Smooth muscle cell (in vitro differentiated cells): ENCODE results near the gene DHX35. TPM values are rescaled to one million over a fixed set of nuclear protein-coding genes. Genes with fewer than 3 reads are reported as not detected.
"Not testable (repeated sequence)": the region's sequence is repeated elsewhere in the genome, so short reads cannot be mapped to it uniquely, and the experiment has no call there.

Source experiments
- DNase-seq: peaks from one replicate; lab custom pipeline; 2025; ENCODE audit not compliant: unreplicated experiment; lab: John Stamatoyannopoulos, UW
- H2AFZ ChIP-seq: fragments of 200-600 bp; sonication (generic); 2 replicates; pipeline ENCODE4 v1.6.0; 2016; ENCODE audit warnings: antibody characterized with exemption, low read depth, mild to moderate bottlenecking
- H3F3A ChIP-seq: fragments of 200-600 bp; sonication (generic); 2 replicates; pipeline ENCODE4 v1.6.0; 2017; ENCODE audit warnings: antibody characterized with exemption, low read depth
- H3K27ac ChIP-seq: fragments of 200-600 bp; sonication (generic); 2 replicates; pipeline ENCODE4 v1.5.1; 2016; ENCODE audit warnings: low read depth, mild to moderate bottlenecking
- H3K27me3 ChIP-seq: fragments of 200-600 bp; sonication (generic); 2 replicates; pipeline ENCODE4 v1.6.1; 2016; ENCODE audit warnings: low read depth, mild to moderate bottlenecking
- H3K36me3 ChIP-seq: fragments of 200-600 bp; sonication (generic); 2 replicates; pipeline ENCODE4 v1.5.1; 2016; ENCODE audit warnings: low read depth
- H3K4me1 ChIP-seq: fragments of 200-600 bp; sonication (generic); 2 replicates; pipeline ENCODE4 v1.5.1; 2016; ENCODE audit warnings: low read depth
- H3K4me2 ChIP-seq: fragments of 200-600 bp; sonication (generic); 2 replicates; pipeline ENCODE4 v1.6.0; 2016; ENCODE audit warnings: mild to moderate bottlenecking
- H3K4me3 ChIP-seq: fragments of 200-600 bp; sonication (generic); 2 replicates; pipeline ENCODE4 v1.5.1; 2016; ENCODE audit warnings: mild to moderate bottlenecking
- H3K79me2 ChIP-seq: fragments of 200-600 bp; sonication (generic); 2 replicates; pipeline ENCODE4 v1.6.0; 2016; ENCODE audit warnings: low read depth, mild to moderate bottlenecking
- H3K9ac ChIP-seq: fragments of 200-600 bp; sonication (generic); 2 replicates; pipeline ENCODE4 v1.6.0; 2016; ENCODE audit warnings: low read depth
- H3K9me3 ChIP-seq: fragments of 200-600 bp; sonication (generic); replicated peaks from 2 replicates; pipeline ENCODE4 v1.5.1; 2016; ENCODE audit warnings: low read depth
- H4K20me1 ChIP-seq: fragments of 200-600 bp; sonication (generic); 2 replicates; pipeline ENCODE4 v1.6.0; 2016; ENCODE audit warnings: low read depth
- WGBS: methylation state at CpG from one replicate; pipeline ENCODE4 v1.1.7; 2016; ENCODE audit warnings: low lambda C conversion rate; 5-methylcytosine and 5-hydroxymethylcytosine counted together
- polyA plus RNA-seq: library from polyadenylated mRNA; unstranded; fragments of >200 nt; fragmentation: Nextera tagmentation; extraction: Ambion mirVana; gene quantifications from 2 replicates; pipeline ENCODE4 v1.2.1, GENCODE V29; 2016
- total RNA-seq: library from RNA; depleted of rRNA; stranded (reverse); fragments of >200 nt; gene quantifications from 2 replicates; pipeline ENCODE4 v1.2.3, GENCODE V29; 2014
- TF ChIP-seq, protein P1 (sequence below): fragments of 200-600 bp; sonication (generic); IDR thresholded peaks from 2 replicates; pipeline ENCODE4 v1.5.1; 2017; ENCODE audit warnings: borderline replicate concordance, mild to moderate bottlenecking, antibody characterized with exemption; ENCODE audit not compliant: insufficient read depth, poor library complexity, severe bottlenecking

DHX35 gene
- total and polyA plus RNA-seq, 2 experiments from 2014 or later = 4.5 to 9.5 TPM

- TF ChIP-seq, protein P1, sequence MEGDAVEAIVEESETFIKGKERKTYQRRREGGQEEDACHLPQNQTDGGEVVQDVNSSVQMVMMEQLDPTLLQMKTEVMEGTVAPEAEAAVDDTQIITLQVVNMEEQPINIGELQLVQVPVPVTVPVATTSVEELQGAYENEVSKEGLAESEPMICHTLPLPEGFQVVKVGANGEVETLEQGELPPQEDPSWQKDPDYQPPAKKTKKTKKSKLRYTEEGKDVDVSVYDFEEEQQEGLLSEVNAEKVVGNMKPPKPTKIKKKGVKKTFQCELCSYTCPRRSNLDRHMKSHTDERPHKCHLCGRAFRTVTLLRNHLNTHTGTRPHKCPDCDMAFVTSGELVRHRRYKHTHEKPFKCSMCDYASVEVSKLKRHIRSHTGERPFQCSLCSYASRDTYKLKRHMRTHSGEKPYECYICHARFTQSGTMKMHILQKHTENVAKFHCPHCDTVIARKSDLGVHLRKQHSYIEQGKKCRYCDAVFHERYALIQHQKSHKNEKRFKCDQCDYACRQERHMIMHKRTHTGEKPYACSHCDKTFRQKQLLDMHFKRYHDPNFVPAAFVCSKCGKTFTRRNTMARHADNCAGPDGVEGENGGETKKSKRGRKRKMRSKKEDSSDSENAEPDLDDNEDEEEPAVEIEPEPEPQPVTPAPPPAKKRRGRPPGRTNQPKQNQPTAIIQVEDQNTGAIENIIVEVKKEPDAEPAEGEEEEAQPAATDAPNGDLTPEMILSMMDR = no peak
- Histone ChIP-seq H4K20me1 (no peaks in the 10 kb centered on the region), H3K9me3 (no peaks in the 10 kb centered on the region), H3K9ac (no peak overlapping the region), H3K27me3 (no peaks in the 10 kb centered on the region), H3F3A (no peaks in the 10 kb centered on the region), H3K4me2 (no peak overlapping the region), H3K79me2 (peaks cover 3% of the 10 kb centered on the region), H3K4me3 (no peak overlapping the region), H3K4me1 (peaks cover 8% of the 10 kb centered on the region), H3K36me3 (no peaks in the 10 kb centered on the region), H3K27ac (no peak overlapping the region), H2AFZ (no peak overlapping the region)
- DNase-seq = no peak
- WGBS = 91% methylated on average over 8 of the region's 8 CpGs
Measured at GRCh38 chr20:38957915-38958485, 4.1 kb upstream of the DHX35 start.

- not testable (repeated sequence) for H3K36me3 ChIP-seq, H2AFZ ChIP-seq, H3K4me3 ChIP-seq, H3K27me3 ChIP-seq, H3K9me3 ChIP-seq, H3K27ac ChIP-seq, H3F3A ChIP-seq, DNase-seq, H3K4me2 ChIP-seq, H3K9ac ChIP-seq, H4K20me1 ChIP-seq
- Histone ChIP-seq H3K4me1 (peaks cover 13% of the 10 kb centered on the region), H3K79me2 (peaks cover 25% of the 10 kb centered on the region)
- 84% methylated on average over 9 of the region's 9 CpGs for WGBS
Measured at GRCh38 chr20:38960187-38960687, 1.9 kb upstream of the DHX35 start.

GRCh38 chr20:38961530-38962043, 557 bp upstream of the DHX35 start:
- H3K9me3 ChIP-seq = no peaks in the 10 kb centered on the region
- peak overlapping the region; percentile 97 for H3K4me2 ChIP-seq
- H3F3A ChIP-seq = no peaks in the 10 kb centered on the region
- H3K4me3 ChIP-seq = peak overlapping the region; percentile 87
- no peak for DNase-seq
- H3K79me2 ChIP-seq = peaks cover 26% of the 10 kb centered on the region
- WGBS = 15% methylated on average over 16 of the region's 16 CpGs
- no peaks in the 10 kb centered on the region for H3K36me3 ChIP-seq
- H3K9ac ChIP-seq = peak overlapping the region; percentile 65
- peak overlapping the region; percentile 99 for H2AFZ ChIP-seq
- no peaks in the 10 kb centered on the region for H4K20me1 ChIP-seq
- H3K27me3 ChIP-seq = no peaks in the 10 kb centered on the region
- H3K27ac ChIP-seq = peak overlapping the region; percentile 46
- TF ChIP-seq, protein P1 = no peak
- H3K4me1 ChIP-seq = peaks cover 13% of the 10 kb centered on the region

- Histone ChIP-seq H4K20me1 (peaks cover 4% of the 10 kb centered on the region), H3K79me2 (peaks cover 26% of the 10 kb centered on the region), H3K36me3 (no peaks in the 10 kb centered on the region), H3K27ac (peak overlapping the region; percentile 87), H3K4me1 (peaks cover 13% of the 10 kb centered on the region), H3K9me3 (no peaks in the 10 kb centered on the region), H3K9ac (peak overlapping the region; percentile 96), H3K4me3 (peak overlapping the region; percentile 87), H3F3A (no peaks in the 10 kb centered on the region), H3K4me2 (peak overlapping the region; percentile 97), H2AFZ (peak overlapping the region; percentile 91), H3K27me3 (no peaks in the 10 kb centered on the region)
- TF ChIP-seq, protein P1 = no peak
- 23% methylated on average over 5 of the region's 5 CpGs for WGBS
- no peak for DNase-seq
Measured at GRCh38 chr20:38962928-38963401, 821 bp downstream of the DHX35 start.
